Right forelimb (tissue), 1 donor: Measurements from ENCODE around the gene FAM20C.

ENCODE experiments used
- DNase-seq: peaks from one replicate; pipeline ENCODE4 v3.0.0-alpha.2; 2018

Gene FAM20C

DNA sequence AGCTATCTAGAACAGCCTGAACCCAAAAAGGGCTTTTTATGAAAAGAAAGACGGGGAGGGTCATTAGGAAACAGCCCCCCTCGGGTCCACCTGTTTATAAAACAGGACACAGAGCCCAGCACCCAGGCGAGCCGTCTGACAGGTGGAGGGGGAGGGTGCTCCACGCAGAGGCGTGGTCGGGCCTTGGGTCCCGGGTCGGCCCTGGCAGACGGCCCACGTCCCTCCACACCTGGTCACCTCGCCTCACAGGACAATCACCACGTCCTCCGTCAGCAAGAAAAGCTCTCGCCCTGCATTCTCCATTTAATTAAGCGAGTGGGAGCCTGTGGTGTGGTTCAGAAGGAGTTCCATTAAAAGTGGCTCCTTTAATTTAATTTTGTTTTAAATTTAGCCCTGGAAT lies 55.3 kb downstream of the FAM20C start:
- DNase-seq, result no peak

- DNase-seq, result no peak
Observed at GRCh38 chr7:248732-249435, 56.5 kb downstream of the FAM20C start.

DNA sequence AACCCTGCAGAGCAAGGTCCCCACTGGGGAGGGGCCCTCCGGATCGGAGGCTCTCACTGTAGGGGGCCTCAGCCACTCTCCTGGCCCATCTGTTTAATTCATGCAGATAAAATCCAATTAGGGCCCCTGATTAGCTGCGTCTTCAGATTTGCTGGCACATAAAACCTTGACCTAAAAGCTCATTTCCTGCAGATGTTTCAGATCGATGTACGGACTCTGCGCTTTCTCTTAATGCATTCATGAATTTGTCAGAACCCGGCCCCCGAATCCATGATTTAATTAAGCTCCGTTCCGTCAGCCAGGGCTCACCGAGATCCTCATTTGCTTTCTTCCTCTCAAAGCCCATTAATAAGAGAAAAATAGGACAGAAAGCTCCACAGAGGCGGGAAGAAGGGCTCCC lies 57.6 kb downstream of the FAM20C start:
- DNase-seq, result no peak

- no peak for DNase-seq
Observed at GRCh38 chr7:250523-250922, 58.2 kb downstream of the FAM20C start.

DNA sequence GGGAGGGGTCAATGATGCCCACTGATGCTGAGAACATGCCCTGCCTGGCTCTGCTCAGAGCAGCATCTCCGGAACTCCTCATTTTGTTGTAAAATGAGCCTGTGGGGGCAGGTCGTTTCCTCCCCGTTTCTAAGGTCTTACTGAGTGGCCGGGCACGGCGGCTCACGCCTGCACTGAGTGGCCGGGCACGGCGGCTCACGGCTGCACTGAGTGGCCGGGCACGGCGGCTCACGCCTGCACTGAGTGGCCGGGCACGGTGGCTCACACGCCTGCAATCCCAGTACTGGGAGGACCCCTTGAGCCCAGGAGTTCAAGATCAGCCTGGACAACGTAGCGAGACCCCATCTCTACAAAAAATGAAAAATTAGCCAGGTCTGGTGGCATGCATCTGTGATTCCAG lies 58.6 kb downstream of the FAM20C start:
- DNase-seq, result no peak

GRCh38 chr7:251446-252175 lies 59.2 kb downstream of the FAM20C start:
- no peak for DNase-seq

GRCh38 chr7:252216-252965 lies 60.0 kb downstream of the FAM20C start:
- no peak for DNase-seq

GRCh38 chr7:252981-253380 lies 60.6 kb downstream of the FAM20C start:
- DNase-seq, result no peak

DNA sequence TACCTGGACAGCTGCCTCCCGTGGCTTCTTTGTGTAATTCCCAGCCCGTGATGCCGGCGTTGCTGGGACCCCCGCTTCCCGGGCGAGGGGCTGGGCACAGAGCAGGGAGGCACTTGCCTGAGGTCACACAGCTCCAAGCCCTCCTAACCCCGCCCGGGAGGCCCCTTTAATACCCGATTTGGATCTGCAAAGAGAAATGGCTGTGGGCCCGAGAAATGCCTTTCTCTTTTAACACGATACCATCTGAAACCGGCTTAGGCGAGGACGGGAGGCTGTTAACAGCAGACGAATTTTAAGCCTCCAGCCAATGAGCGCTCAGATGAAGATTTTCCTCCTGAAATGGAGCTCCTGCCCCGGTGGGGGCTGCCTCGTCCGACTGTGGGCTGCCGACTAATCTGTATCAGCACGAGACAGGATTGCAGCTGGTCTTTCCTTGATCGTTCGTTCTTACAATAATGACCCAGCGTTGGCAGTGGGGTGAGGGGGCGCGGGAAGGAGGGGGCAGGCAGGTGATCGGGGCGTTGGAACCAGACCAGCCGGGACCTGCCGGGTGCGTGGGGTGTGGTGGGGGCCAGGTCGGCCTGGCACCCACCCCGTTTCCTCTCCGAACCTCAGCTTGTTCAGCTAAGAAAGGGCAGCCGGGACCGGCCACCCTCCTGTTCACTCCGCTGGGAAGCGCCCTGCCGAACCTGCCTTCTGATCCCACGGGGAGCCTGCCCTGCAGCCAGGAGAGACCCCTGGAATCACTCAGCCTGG lies 61.4 kb downstream of the FAM20C start:
- no peak for DNase-seq

- DNase-seq, result no peak
Observed at GRCh38 chr7:254337-255037, 62.1 kb downstream of the FAM20C start.

- DNase-seq, result no peak
Observed at GRCh38 chr7:255038-255435, 62.7 kb downstream of the FAM20C start.

DNA sequence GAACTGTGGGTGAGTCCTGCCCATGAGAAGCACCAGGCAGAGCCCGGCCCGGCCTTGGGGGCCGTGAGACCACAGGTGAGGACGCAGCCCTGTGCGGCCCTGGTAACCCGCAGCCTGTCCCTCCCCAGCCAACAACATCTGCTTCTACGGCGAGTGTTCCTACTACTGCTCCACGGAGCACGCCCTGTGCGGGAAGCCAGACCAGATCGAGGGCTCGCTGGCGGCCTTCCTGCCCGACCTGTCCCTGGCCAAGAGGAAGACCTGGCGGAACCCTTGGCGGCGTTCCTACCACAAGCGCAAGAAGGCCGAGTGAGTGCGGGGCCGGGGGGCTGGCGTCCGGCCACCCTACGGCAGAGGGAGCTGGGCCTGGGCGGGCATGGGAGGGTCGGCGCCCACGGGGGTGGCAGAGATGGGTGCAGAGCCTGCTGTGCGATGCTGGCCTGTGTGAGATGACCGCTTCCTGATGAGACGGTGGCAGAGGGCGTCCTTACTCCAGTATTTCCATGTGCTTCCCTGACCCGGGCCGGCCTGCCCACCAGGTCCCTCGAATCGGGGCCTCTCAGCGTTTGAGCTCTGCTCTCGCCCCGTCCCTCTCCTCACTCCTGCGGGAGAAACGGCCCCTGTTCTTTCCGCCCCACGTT lies 63.5 kb downstream of the FAM20C start:
- no peak for DNase-seq

GRCh38 chr7:256461-256940 lies 64.1 kb downstream of the FAM20C start:
- DNase-seq, result no peak

- no peak for DNase-seq
Observed at GRCh38 chr7:256981-257646, 64.7 kb downstream of the FAM20C start.

DNA sequence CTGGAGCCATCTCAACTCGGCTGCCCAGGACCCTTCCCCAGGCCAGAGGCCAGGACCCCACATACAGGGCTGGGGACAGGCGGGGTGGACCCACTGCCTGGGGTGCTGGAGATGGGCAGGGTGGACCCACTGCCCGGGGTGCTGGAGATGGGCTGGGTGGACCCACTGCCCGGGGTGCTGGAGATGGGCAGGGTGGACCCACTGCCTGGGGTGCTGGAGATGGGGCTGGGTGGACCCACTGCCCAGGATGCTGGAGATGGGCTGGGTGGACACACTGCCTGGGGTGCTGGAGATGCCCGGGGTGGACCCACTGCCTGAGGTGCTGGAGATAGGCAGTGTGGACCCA lies 65.2 kb downstream of the FAM20C start:
- DNase-seq, result no peak

DNA sequence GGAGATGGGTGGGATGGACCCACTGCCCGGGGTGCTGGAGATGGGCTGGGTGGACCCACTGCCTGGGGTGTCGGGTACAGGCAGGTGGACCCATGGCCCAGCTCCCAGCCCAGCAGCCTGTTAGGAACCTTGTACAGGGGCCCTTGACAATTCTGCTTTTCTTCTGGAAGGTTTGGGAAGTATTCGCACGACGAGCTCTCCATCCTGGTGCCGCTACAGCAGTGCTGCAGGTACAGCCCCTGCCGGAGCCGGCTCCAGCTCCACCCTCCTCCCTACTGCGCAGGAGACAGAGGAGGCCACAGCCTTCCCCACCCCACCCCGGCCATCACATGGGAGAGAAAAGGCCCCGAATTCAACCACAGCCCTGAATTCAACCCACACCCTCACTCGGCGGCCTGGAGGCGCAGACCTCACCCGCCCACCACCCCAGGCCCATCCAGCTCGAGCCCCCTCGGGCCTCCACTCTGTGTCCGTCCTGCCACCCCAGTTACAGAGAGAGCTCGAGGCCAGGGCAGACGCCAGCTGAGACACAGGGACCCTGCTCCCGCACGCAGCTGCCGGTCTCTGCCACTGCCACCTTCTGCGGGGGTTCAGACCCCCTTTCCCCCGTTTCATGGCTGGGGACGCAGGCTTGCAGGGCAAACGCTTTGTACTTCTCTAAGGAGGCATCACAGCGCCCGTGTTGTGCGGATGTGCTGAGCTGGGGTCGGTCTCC lies 66.3 kb downstream of the FAM20C start:
- no peak for DNase-seq

DNA sequence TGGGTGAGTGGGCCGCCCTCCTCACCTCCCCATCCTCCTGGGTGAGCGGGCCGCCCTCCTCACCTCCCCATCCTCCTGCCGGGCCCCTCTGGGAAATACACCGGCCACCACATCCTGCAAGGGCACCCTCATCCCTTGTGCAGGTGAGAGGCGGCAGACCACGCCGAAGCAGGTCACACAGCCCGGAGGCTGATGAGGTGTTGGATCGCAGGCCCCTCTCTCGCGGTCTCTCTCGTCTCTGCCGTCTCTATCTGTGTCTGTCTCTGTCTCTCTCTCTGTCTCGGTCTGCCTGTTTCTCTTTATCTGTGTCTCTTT lies 66.8 kb downstream of the FAM20C start:
- peak; percentile 11 for DNase-seq

- peak; percentile 37 for DNase-seq
Observed at GRCh38 chr7:259751-260405, 67.5 kb downstream of the FAM20C start.

GRCh38 chr7:260441-261281 lies 68.3 kb downstream of the FAM20C start:
- DNase-seq, result peak; percentile 37
